HepG2 (cell line): ENCODE data around the gene BCL2L1. TPM values are rescaled to one million over a fixed set of nuclear protein-coding genes. Genes with fewer than 3 reads are reported as not detected.

Experiments used
- IRF2 ChIP-seq: IDR thresholded peaks from 2 replicates; pipeline ENCODE4 v1.6.1; 2018; ENCODE audit warnings: missing genetic modification reagents, missing compliant biosample characterization
- KAT7 ChIP-seq: IDR thresholded peaks from 2 replicates; pipeline ENCODE4 v1.6.1; 2018; ENCODE audit warnings: borderline replicate concordance, missing compliant biosample characterization
- KDM4B ChIP-seq: sonication (generic); formaldehyde crosslinking; IDR thresholded peaks from 2 replicates; pipeline ENCODE4 v1.4.0; 2020; ENCODE audit warnings: missing genetic modification reagents
- MIER3 ChIP-seq: IDR thresholded peaks from 2 replicates; pipeline ENCODE4 v1.6.1; 2016; ENCODE audit warnings: missing compliant biosample characterization, borderline replicate concordance
- POLR2A ChIP-seq, 2 experiments: IDR thresholded peaks; 2 replicates each; pipeline ENCODE4 v1.6.1; 2011; ENCODE audit warnings: low read depth in 2 of 2, low read length in 2 of 2, mild to moderate bottlenecking in 1 of 2, moderate library complexity in 1 of 2; ENCODE audit not compliant: insufficient read depth in 1 of 2
- RXRB ChIP-seq: IDR thresholded peaks from 2 replicates; pipeline ENCODE4 v1.6.1; 2016; ENCODE audit warnings: borderline replicate concordance, missing genetic modification reagents, missing compliant biosample characterization
- SMAD1 ChIP-seq: sonication (generic); formaldehyde crosslinking; IDR thresholded peaks from 2 replicates; pipeline ENCODE4 v1.4.0; 2020; ENCODE audit warnings: missing genetic modification reagents, low read depth, mild to moderate bottlenecking, borderline replicate concordance
- SP140L ChIP-seq: sonication (generic); formaldehyde crosslinking; IDR thresholded peaks from 2 replicates; pipeline ENCODE4 v1.4.0; 2020; ENCODE audit warnings: missing genetic modification reagents, borderline replicate concordance
- TEAD2 ChIP-seq: sonication (generic); formaldehyde crosslinking; IDR thresholded peaks from 2 replicates; pipeline ENCODE4 v1.9.0; 2021; ENCODE audit warnings: missing genetic modification reagents
- TOPORS ChIP-seq: sonication (generic); formaldehyde crosslinking; IDR thresholded peaks from 2 replicates; pipeline ENCODE4 v1.8.0; 2023; ENCODE audit warnings: mild to moderate bottlenecking, missing genetic modification reagents
- ZNF10 ChIP-seq: sonication (generic); formaldehyde crosslinking; IDR thresholded peaks from 2 replicates; pipeline ENCODE4 v1.4.0; 2020; ENCODE audit warnings: mild to moderate bottlenecking, low read depth, missing genetic modification reagents, borderline replicate concordance
- ZNF17 ChIP-seq: sonication (generic); formaldehyde crosslinking; IDR thresholded peaks from 2 replicates; pipeline ENCODE4 v1.5.0; 2020; ENCODE audit warnings: mild to moderate bottlenecking, missing genetic modification reagents
- ZNF331 ChIP-seq: sonication (generic); formaldehyde crosslinking; IDR thresholded peaks from 2 replicates; pipeline ENCODE4 v1.4.0; 2020; ENCODE audit warnings: missing genetic modification reagents
- ZNF446 ChIP-seq: sonication (generic); formaldehyde crosslinking; IDR thresholded peaks from 2 replicates; pipeline ENCODE4 v1.5.0; 2020; ENCODE audit warnings: mild to moderate bottlenecking, missing genetic modification reagents
- ZNF572 ChIP-seq: sonication (generic); formaldehyde crosslinking; IDR thresholded peaks from 2 replicates; pipeline ENCODE4 v1.5.1; 2020; ENCODE audit warnings: mild to moderate bottlenecking, missing genetic modification reagents
- ZNF660 ChIP-seq: sonication (generic); formaldehyde crosslinking; IDR thresholded peaks from 2 replicates; pipeline ENCODE4 v1.5.1; 2020; ENCODE audit warnings: mild to moderate bottlenecking, low read depth, missing genetic modification reagents, borderline replicate concordance
- ZNF670 ChIP-seq: sonication (generic); formaldehyde crosslinking; IDR thresholded peaks from 2 replicates; pipeline ENCODE4 v1.8.0; 2022; ENCODE audit warnings: mild to moderate bottlenecking, missing genetic modification reagents, borderline replicate concordance
- ZNF749 ChIP-seq: sonication (generic); formaldehyde crosslinking; IDR thresholded peaks from 2 replicates; pipeline ENCODE4 v1.8.0; 2022; ENCODE audit warnings: mild to moderate bottlenecking, missing genetic modification reagents, moderate library complexity, borderline replicate concordance
- ZSCAN21 ChIP-seq: sonication (generic); formaldehyde crosslinking; IDR thresholded peaks from 2 replicates; pipeline ENCODE4 v1.8.0; 2022; ENCODE audit warnings: mild to moderate bottlenecking, missing genetic modification reagents, moderate library complexity, borderline replicate concordance
- polyA plus RNA-seq, 8 experiments: library from polyadenylated mRNA; depleted of rRNA in 3 of 8; stranded (reverse) in 7 of 8; unstranded in 1 of 8; fragments of >200 nt; fragmentation: Illumina TruSeq in 4 of 8; extraction: Trizol in 4 of 8; gene quantifications; 2 replicates each; pipeline versions ENCODE4 v1.2.1 to v1.2.3, GENCODE V29; 2011 to 2016; ENCODE audit warnings: low read depth in 4 of 8, missing spikeins in 1 of 8, mixed read lengths in 1 of 8; ENCODE audit not compliant: insufficient read depth in 1 of 8
- total RNA-seq, 5 experiments: library from RNA; depleted of rRNA; stranded (reverse); fragments of >200 nt; fragmentation: Illumina TruSeq; extraction: Trizol; gene quantifications; 2 replicates each; pipeline ENCODE4 v1.2.3, GENCODE V29; 2016; ENCODE audit warnings: low read depth in 1 of 5
- TF ChIP-seq, protein P1 (sequence below): sonication (generic); formaldehyde crosslinking; conservative IDR thresholded peaks from 2 replicates; pipeline ENCODE4 v1.4.0; 2020; ENCODE audit warnings: missing genetic modification reagents
- TF ChIP-seq, protein P2 (sequence below): sonication (generic); formaldehyde crosslinking; IDR thresholded peaks from 2 replicates; pipeline ENCODE4 v1.5.1; 2020; ENCODE audit warnings: mild to moderate bottlenecking, moderate library complexity, missing genetic modification reagents
- TF ChIP-seq, protein P3 (sequence below): sonication (generic); formaldehyde crosslinking; IDR thresholded peaks from 2 replicates; pipeline ENCODE4 v1.8.0; 2022; ENCODE audit warnings: mild to moderate bottlenecking, missing genetic modification reagents, moderate library complexity
- TF ChIP-seq, protein P4 (sequence below): sonication (generic); formaldehyde crosslinking; IDR thresholded peaks from 2 replicates; pipeline ENCODE4 v1.8.0; 2022; ENCODE audit warnings: mild to moderate bottlenecking, missing genetic modification reagents, borderline replicate concordance
- TF ChIP-seq, protein P5 (sequence below): IDR thresholded peaks from 2 replicates; pipeline ENCODE4 v1.6.1; 2016; ENCODE audit warnings: low read depth, borderline replicate concordance

BCL2L1 gene
- total and polyA plus RNA-seq, 2 of the 13 experiments (the other 11 are each of a cell fraction or from before 2014, with no cell fraction given): 164 to 258 TPM

DNA sequence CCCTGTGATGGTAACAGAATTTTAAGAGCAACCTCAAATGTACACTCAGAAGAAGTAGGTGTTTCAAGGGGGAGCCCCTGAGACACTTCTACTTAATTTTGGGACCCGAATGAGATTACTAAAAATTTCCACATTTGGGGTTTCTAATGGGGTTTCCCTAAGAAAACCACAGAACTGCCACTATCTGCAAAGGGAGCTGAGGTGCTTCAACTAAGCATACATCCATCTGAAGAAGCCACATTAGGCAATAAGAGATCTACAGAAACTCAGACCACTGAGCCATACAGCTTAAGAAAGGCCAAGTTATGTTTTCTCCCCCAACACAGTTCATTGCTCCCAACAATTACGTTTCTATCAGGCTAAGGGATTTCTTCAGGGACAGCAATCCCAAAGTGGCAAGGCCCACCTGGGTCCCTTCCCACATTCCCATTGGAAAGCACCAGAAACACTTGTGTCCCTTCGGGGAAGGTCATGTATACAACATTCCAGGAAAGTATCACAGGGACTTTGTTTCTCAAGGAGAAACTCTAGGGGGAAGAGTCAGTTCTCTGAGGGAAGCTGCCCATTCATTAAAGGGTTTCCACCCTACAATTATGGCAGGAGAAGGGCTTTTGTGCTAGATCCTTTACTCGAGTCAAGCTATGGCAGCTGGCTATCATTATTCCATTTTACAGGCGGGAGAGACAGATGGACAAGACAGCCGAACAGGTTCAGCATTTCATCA lies 5.0 kb downstream of the BCL2L1 start (continued):
- TF ChIP-seq, protein P1, sequence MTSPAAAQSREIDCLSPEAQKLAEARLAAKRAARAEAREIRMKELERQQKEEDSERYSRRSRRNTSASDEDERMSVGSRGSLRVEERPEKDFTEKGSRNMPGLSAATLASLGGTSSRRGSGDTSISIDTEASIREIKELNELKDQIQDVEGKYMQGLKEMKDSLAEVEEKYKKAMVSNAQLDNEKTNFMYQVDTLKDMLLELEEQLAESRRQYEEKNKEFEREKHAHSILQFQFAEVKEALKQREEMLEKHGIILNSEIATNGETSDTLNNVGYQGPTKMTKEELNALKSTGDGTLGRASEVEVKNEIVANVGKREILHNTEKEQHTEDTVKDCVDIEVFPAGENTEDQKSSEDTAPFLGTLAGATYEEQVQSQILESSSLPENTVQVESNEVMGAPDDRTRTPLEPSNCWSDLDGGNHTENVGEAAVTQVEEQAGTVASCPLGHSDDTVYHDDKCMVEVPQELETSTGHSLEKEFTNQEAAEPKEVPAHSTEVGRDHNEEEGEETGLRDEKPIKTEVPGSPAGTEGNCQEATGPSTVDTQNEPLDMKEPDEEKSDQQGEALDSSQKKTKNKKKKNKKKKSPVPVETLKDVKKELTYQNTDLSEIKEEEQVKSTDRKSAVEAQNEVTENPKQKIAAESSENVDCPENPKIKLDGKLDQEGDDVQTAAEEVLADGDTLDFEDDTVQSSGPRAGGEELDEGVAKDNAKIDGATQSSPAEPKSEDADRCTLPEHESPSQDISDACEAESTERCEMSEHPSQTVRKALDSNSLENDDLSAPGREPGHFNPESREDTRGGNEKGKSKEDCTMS (CRISPR knock-in tag): no peak
- TF ChIP-seq ZNF572 (0 out of 2 replicates have a peak, but pooled peaks have one; percentile 17), SMAD1 (no peak), ZNF331 (no peak), TEAD2 (no peak), ZNF10 (CRISPR knock-in tag) (no peak), ZNF17 (CRISPR knock-in tag) (peak; percentile 33; the same call in 1 of the 2 replicates), ZSCAN21 (CRISPR knock-in tag) (no peak), POLR2A (IDR thresholded peaks at IDR 0.05; ENCODE audit: insufficient read depth in 1 of 2, low read depth in 2 of 2, low read length in 2 of 2) (peak in 1 of 2 experiments; percentile 35; a peak in 1 of 4 replicates), MIER3 (no peak), ZNF749 (CRISPR knock-in tag) (0 out of 2 replicates have a peak, but pooled peaks have one; percentile 6), ZNF670 (CRISPR knock-in tag) (no peak), IRF2 (CRISPR knock-in tag) (0 out of 2 replicates have a peak, but pooled peaks have one; percentile 41), KDM4B (CRISPR knock-in tag) (0 out of 2 replicates have a peak, but pooled peaks have one; percentile 47), ZNF446 (CRISPR knock-in tag) (no peak), TOPORS (CRISPR knock-in tag) (no peak), ZNF660 (CRISPR knock-in tag) (no peak), SP140L (CRISPR knock-in tag) (no peak), RXRB (no peak), KAT7 (CRISPR knock-in tag) (0 out of 2 replicates have a peak, but pooled peaks have one; percentile 36)
- TF ChIP-seq, protein P2, sequence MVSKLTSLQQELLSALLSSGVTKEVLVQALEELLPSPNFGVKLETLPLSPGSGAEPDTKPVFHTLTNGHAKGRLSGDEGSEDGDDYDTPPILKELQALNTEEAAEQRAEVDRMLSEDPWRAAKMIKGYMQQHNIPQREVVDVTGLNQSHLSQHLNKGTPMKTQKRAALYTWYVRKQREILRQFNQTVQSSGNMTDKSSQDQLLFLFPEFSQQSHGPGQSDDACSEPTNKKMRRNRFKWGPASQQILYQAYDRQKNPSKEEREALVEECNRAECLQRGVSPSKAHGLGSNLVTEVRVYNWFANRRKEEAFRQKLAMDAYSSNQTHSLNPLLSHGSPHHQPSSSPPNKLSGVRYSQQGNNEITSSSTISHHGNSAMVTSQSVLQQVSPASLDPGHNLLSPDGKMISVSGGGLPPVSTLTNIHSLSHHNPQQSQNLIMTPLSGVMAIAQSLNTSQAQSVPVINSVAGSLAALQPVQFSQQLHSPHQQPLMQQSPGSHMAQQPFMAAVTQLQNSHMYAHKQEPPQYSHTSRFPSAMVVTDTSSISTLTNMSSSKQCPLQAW (CRISPR knock-in tag): no peak
- TF ChIP-seq, protein P3, sequence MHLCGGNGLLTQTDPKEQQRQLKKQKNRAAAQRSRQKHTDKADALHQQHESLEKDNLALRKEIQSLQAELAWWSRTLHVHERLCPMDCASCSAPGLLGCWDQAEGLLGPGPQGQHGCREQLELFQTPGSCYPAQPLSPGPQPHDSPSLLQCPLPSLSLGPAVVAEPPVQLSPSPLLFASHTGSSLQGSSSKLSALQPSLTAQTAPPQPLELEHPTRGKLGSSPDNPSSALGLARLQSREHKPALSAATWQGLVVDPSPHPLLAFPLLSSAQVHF (CRISPR knock-in tag): no peak
- TF ChIP-seq, protein P4, sequence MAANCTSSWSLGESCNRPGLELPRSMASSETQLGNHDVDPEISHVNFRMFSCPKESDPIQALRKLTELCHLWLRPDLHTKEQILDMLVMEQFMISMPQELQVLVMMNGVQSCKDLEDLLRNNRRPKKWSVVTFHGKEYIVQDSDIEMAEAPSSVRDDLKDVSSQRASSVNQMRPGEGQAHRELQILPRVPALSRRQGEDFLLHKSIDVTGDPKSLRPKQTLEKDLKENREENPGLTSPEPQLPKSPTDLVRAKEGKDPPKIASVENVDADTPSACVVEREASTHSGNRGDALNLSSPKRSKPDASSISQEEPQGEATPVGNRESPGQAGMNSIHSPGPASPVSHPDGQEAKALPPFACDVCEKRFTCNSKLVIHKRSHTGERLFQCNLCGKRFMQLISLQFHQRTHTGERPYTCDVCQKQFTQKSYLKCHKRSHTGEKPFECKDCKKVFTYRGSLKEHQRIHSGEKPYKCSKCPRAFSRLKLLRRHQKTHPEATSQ (CRISPR knock-in tag): no peak
- TF ChIP-seq, protein P5, sequence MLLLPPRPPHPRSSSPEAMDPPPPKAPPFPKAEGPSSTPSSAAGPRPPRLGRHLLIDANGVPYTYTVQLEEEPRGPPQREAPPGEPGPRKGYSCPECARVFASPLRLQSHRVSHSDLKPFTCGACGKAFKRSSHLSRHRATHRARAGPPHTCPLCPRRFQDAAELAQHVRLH (CRISPR knock-in tag): 0 out of 2 replicates have a peak, but pooled peaks have one; percentile 45
